GM18907 (cell line): Measurements from ENCODE around the gene PKHD1.
"Not testable (repeated sequence)": the region's sequence is repeated elsewhere in the genome, so short reads cannot be mapped to it uniquely, and the experiment has no call there.

Source experiments
- ATAC-seq: cut with Tn5 transposase; IDR thresholded peaks from one replicate; pipeline ENCODE4 v1.9.1; 2021; ENCODE audit warnings: mild to moderate bottlenecking, moderate library complexity; ENCODE audit not compliant: unreplicated experiment

Gene PKHD1

GRCh38 chr6:51868591-51869355 lies 218.6 kb downstream of the PKHD1 start:
- ATAC-seq: no peak

GRCh38 chr6:51866867-51867266 lies 220.5 kb downstream of the PKHD1 start:
- no peak for ATAC-seq

GRCh38 chr6:51865996-51866395 lies 221.4 kb downstream of the PKHD1 start:
- no peak for ATAC-seq

- ATAC-seq: no peak
Observed at GRCh38 chr6:51865176-51865575, 222.2 kb downstream of the PKHD1 start.

GRCh38 chr6:51857134-51857533 lies 230.3 kb downstream of the PKHD1 start:
- ATAC-seq: no peak

- no peak for ATAC-seq
Observed at GRCh38 chr6:51856508-51856907, 230.9 kb downstream of the PKHD1 start.

- ATAC-seq: peak; percentile 81
Observed at GRCh38 chr6:51855310-51856082, 231.9 kb downstream of the PKHD1 start.

GRCh38 chr6:51854876-51855275 lies 232.5 kb downstream of the PKHD1 start:
- ATAC-seq: peak; percentile 21

GRCh38 chr6:51854347-51854746 lies 233.1 kb downstream of the PKHD1 start:
- no peak for ATAC-seq

- ATAC-seq: not testable (repeated sequence)
Observed at GRCh38 chr6:51853109-51853508, 234.3 kb downstream of the PKHD1 start.

GRCh38 chr6:51846531-51846930 lies 240.9 kb downstream of the PKHD1 start:
- ATAC-seq: no peak

GRCh38 chr6:51844336-51844735 lies 243.1 kb downstream of the PKHD1 start:
- ATAC-seq: no peak

GRCh38 chr6:51843456-51844056 lies 243.9 kb downstream of the PKHD1 start:
- no peak for ATAC-seq

- ATAC-seq: no peak
Observed at GRCh38 chr6:51842804-51843378, 244.5 kb downstream of the PKHD1 start.

- no peak for ATAC-seq
Observed at GRCh38 chr6:51842061-51842803, 245.2 kb downstream of the PKHD1 start.

GRCh38 chr6:51841626-51842025 lies 245.8 kb downstream of the PKHD1 start:
- no peak for ATAC-seq

GRCh38 chr6:51839726-51840374 lies 247.6 kb downstream of the PKHD1 start:
- no peak for ATAC-seq

- no peak for ATAC-seq
Observed at GRCh38 chr6:51830666-51831065, 256.7 kb downstream of the PKHD1 start.

GRCh38 chr6:51827580-51827979 lies 259.8 kb downstream of the PKHD1 start:
- ATAC-seq: no peak

- ATAC-seq: no peak
Observed at GRCh38 chr6:51824940-51825339, 262.5 kb downstream of the PKHD1 start.
